SIG-M5 (cell line): ENCODE measurements around the gene GFM2.
"Not testable (repeated sequence)": the region's sequence is repeated elsewhere in the genome, so short reads cannot be mapped to it uniquely, and the experiment has no call there.

Source experiments
- DNase-seq: peaks from one replicate; lab custom pipeline; 2025; lab: John Stamatoyannopoulos, UW

The GFM2 gene

GRCh38 chr5:74693191-74693590, 73.7 kb downstream of the GFM2 start:
- no peak for DNase-seq

GRCh38 chr5:74686962-74687751, 79.8 kb downstream of the GFM2 start:
- DNase-seq = no peak

GRCh38 chr5:74685979-74686631, 80.8 kb downstream of the GFM2 start:
- DNase-seq = no peak

DNA sequence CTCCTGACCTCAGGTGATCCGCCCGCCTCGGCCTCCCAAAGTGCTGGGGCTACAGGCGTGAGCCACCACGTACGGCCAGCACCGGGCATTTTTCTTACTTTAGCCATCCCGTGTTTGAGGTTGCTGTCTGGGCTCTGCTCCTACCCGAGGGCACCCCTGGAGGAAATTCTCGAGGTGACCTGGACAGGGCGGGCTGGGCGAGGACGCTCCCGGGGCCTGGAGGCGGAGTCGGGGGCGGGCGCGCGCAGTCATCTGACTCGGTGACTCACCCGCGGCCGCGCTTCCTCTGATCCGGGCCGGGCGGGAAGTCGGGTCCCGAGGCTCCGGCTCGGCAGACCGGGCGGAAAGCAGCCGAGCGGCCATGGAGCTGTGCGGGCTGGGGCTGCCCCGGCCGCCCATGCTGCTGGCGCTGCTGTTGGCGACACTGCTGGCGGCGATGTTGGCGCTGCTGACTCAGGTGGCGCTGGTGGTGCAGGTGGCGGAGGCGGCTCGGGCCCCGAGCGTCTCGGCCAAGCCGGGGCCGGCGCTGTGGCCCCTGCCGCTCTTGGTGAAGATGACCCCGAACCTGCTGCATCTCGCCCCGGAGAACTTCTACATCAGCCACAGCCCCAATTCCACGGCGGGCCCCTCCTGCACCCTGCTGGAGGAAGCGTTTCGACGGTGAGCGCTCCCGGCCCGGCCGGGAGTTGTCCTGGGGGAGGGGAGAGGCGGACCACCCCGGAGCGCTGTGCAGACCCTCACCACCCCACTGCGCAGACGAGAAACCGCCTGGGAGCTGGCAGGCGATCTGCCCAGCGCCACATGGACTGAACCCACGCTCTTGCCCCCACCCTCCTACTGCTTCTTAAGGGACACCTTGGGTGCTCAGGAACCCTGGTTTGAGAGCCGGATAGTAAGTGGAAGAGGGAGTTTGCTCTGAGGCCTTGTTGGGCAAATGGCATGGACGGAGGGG, 81.7 kb downstream of the GFM2 start, which contains the start of gene HEXB:
HEXB (plus strand) TSS at position 334 of the 952 bp plus-strand sequence; CDS start at position 362, 28 bp downstream.
- DNase-seq = no peak

- no peak for DNase-seq
Observed at GRCh38 chr5:74679966-74680365, 87.0 kb downstream of the GFM2 start.

DNA sequence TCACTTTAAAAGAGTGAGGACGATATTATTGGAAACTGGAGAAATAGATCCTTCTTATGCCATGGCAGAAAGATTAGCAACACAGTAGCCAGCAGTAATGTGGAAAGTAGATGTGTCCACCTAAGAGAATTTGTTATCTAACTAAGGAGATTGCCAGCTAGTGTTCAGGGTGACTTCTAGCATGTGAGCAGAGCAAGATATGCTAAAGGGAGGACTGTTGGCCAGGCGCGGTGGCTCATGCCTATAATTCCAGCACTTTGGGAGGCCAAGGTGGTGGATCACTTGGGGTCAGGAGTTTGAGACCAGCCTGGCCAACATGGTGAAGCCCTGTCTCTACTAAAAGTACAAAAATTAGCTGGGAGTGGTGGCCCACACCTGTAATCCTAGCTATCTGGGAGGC, 87.6 kb downstream of the GFM2 start:
- not testable (repeated sequence) for DNase-seq

DNA sequence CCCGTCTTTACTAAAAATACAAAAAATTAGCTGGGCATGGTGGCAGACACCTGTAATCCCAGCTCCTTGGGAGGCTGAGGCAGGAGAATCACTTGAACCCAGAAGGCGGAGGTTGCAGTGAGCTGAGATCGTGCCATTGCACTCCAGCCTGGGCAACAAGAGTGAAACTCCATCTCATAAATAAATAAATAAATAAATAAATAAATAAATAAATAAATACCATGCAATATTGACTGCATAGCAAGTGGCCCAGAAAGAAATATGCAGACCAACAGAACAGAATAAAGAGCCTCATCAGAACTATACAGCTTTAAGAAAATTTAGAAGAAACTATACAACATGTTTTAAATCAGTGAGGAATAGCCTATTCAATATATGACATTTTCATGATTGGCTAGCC, 88.8 kb downstream of the GFM2 start:
- not testable (repeated sequence) for DNase-seq

DNA sequence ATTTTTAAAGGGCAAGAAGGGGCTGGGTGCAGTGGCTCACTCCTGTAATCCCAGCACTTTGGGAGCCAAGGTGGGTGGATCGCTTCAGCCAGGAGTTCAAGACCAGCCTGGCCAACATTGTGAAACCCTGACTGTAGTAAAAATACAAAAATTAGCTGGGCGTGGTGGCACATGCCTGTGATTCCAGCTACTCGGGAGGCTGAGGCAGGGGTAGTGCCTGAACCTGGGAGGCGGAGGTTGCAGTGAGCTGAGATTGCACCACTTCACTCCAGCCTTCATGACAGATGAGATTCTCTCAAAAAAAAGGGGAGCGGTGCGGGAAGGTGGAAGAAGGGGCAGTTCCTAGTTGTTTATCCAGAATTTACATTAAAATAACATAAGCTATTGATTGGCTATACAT, 90.5 kb downstream of the GFM2 start:
- DNase-seq = not testable (repeated sequence)

DNA sequence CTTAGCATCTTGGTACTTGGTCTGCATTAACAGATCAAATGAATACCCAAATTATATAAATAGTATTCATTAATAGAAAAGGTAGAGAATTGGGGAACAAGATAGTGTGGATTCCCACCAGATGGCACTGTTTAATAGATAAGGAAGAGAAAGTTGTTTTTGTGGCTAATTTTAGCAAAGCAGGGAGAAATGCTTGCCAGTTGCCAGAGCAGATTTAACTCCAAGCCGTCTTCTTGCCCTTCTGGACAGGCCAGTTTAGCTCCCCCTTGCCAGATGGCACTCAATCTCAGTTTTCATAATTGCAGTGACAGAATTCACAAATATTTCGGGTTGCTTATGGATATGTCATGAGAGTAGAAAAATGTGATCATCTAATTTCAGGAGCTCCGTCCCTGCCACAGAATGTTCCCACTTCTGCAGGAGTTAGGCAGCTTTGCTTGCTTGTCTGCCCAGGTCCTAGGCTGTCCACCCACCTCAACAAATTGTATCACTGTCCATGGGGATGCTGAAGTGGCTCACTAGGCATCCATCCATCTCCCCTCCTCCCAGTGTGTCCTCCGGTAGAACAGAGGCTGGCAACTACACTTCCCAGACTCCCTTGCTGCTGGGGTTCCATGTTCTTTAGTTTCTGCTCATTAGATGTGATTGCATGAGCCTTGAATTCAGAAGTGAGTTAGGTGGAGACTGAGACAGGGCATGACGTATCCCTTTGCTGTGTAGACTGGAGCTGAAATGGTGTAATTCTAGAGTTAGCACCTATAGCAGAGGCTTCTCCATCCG, 93.7 kb downstream of the GFM2 start:
- DNase-seq = no peak

DNA sequence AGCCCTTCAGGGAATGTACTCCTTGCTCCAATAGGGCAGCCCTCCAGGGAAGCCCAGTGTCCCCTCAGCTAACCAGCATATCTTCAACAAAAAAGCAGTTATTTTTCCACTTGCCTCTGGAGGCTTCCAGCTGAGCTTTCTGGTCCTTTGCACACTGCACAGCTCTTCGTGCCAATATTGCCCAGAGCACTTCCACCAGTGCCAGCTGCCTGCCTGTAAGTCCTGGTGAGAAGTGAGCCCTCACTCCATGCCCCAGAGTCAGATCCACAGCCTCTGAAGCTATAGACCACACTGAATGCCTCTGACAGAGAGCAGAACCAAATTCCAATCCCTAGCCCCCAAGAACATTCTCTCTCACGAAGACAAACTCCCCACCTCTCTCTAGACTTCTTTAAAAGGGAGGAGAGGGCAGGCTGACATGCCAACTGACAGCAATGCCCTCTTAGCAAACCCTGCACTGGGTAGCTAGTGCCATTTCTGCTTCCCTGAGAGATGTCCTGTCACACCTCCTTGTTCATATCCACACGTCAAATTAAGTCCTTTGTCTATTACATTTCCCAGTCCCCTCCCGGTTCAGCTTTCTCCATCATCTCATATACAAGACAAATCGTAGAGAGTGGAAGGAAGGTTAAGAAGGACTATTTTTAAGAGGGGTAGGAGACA, 94.6 kb downstream of the GFM2 start:
- no peak for DNase-seq
